Endothelial cell of umbilical vein (primary cell): ENCODE data around the gene AP1B1. TPM values are rescaled to one million over a fixed set of nuclear protein-coding genes. Genes with fewer than 3 reads are reported as not detected.

Experiments used
- BruUV-seq: library from RNA; stranded (reverse); fragments of 400-500 nt; replicated peaks from 2 replicates; lab custom pipeline; 2021; lab: Mats Ljungman, UMichigan
- CTCF ChIA-PET: fragments of 300-600, 350-600 bp; sonication (Branson Sonifier 250); formaldehyde crosslinking; loops from one replicate; lab custom pipeline; 2021; ENCODE audit warnings: antibody characterized with exemption, inconsistent platforms; lab: Charles Lee
- POLR2A ChIA-PET: fragments of 300-600, 350-600 bp; sonication (Branson Sonifier 250); formaldehyde crosslinking; loops from one replicate; lab custom pipeline; 2021; ENCODE audit warnings: antibody characterized with exemption, inconsistent platforms; lab: Charles Lee
- DNase-seq: peaks from one replicate; pipeline ENCODE4 v3.0.0-alpha.2; 2011; ENCODE audit warnings: low read depth, low spot score
- FAIRE-seq: peaks from 2 replicates; lab custom pipeline; 2011; peaks lifted over from hg19 to GRCh38; lab: Jason Lieb, UNC
- H2AFZ ChIP-seq: 2 replicates; pipeline ENCODE4 v1.6.0; 2012; ENCODE audit warnings: low read depth, low read length, control low read depth, inconsistent platforms
- H3K27ac ChIP-seq: 2 replicates; pipeline ENCODE4 v1.5.1; 2011; ENCODE audit warnings: low read depth, mild to moderate bottlenecking, control low read depth, low read length, moderate library complexity; ENCODE audit not compliant: insufficient read depth
- H3K27me3 ChIP-seq, 2 experiments: 2 replicates each; pipeline versions ENCODE4 v1.6.0 to v1.6.1; 2011; ENCODE audit warnings: low read length in 2 of 2, mixed read lengths in 1 of 2; ENCODE audit not compliant: control insufficient read depth in 2 of 2, insufficient read depth in 2 of 2
- H3K36me3 ChIP-seq, 2 experiments: 2 replicates in 1 of 2; 3 replicates in 1 of 2; pipeline ENCODE4 v1.5.1; 2011; ENCODE audit warnings: low read length in 2 of 2, mild to moderate bottlenecking in 1 of 2, moderate library complexity in 1 of 2; ENCODE audit not compliant: control insufficient read depth in 2 of 2, insufficient read depth in 2 of 2; ENCODE audit errors: extremely low read depth in 1 of 2
- H3K4me1 ChIP-seq: 3 replicates; pipeline ENCODE4 v1.5.1; 2011; ENCODE audit warnings: mild to moderate bottlenecking, low read length; ENCODE audit not compliant: control insufficient read depth, insufficient read depth; ENCODE audit errors: extremely low read depth
- H3K4me2 ChIP-seq: 2 replicates; pipeline ENCODE4 v1.6.1; 2011; ENCODE audit warnings: low read length, control low read depth, mixed read lengths; ENCODE audit not compliant: insufficient read depth
- H3K4me3 ChIP-seq, 3 experiments: fragments of 200-600 bp in 1 of 3; sonication (generic), shearing (Covaris generic) in 1 of 3; replicated peaks in 1 of 3; 2 replicates each; pipeline ENCODE4 v1.5.1; 2011 to 2016; ENCODE audit warnings: control low read depth in 3 of 3, low read length in 3 of 3, mild to moderate bottlenecking in 2 of 3, inconsistent platforms in 1 of 3, low read depth in 1 of 3, moderate library complexity in 1 of 3; ENCODE audit not compliant: insufficient read depth in 1 of 3
- H3K79me2 ChIP-seq: 2 replicates; pipeline ENCODE4 v1.6.0; 2012; ENCODE audit warnings: low read length, inconsistent platforms; ENCODE audit not compliant: control insufficient read depth, insufficient read depth
- H3K9ac ChIP-seq: replicated peaks from 2 replicates; pipeline ENCODE3; 2011; ENCODE audit warnings: low read length, control low read depth; ENCODE audit not compliant: insufficient read depth; ENCODE audit errors: extremely low read depth
- H3K9me1 ChIP-seq: replicated peaks from 3 replicates; pipeline ENCODE4 v1.6.0; 2011; ENCODE audit warnings: mild to moderate bottlenecking, low read length; ENCODE audit not compliant: control insufficient read depth, insufficient read depth; ENCODE audit errors: extremely low read depth
- H3K9me3 ChIP-seq: replicated peaks from 2 replicates; pipeline ENCODE4 v1.5.1; 2012; ENCODE audit warnings: low read length, inconsistent platforms; ENCODE audit not compliant: control insufficient read depth, insufficient read depth
- H4K20me1 ChIP-seq: replicated peaks from 2 replicates; pipeline ENCODE3; 2011; ENCODE audit warnings: mild to moderate bottlenecking, low read length; ENCODE audit not compliant: control insufficient read depth, insufficient read depth; ENCODE audit errors: extremely low read depth
- CTCF ChIP-seq, 2 donors: IDR thresholded peaks; 1 replicate in 1 of 2; 2 replicates in 1 of 2; pipeline ENCODE4 v1.5.1; 2011; ENCODE audit warnings: low read length in 2 of 2, mild to moderate bottlenecking in 2 of 2, moderate library complexity in 2 of 2, control low read depth in 1 of 2, inconsistent platforms in 1 of 2, low read depth in 1 of 2; ENCODE audit not compliant: insufficient read depth in 1 of 2; ENCODE audit errors: extremely low read depth in 1 of 2
- EZH2 ChIP-seq: IDR thresholded peaks from 2 replicates; pipeline ENCODE4 v1.6.1; 2012; ENCODE audit warnings: borderline replicate concordance, low read depth, mild to moderate bottlenecking, moderate library complexity, low read length, inconsistent platforms; ENCODE audit not compliant: severe bottlenecking
- GATA2 ChIP-seq: IDR thresholded peaks from 2 replicates; pipeline ENCODE4 v1.7.0; 2011; ENCODE audit warnings: low read depth, mild to moderate bottlenecking, moderate library complexity, mixed read lengths, low read length; ENCODE audit not compliant: insufficient read length, insufficient read depth
- JUN ChIP-seq: IDR thresholded peaks from 2 replicates; pipeline ENCODE4 v1.6.1; 2011; ENCODE audit warnings: borderline replicate concordance, low read depth; ENCODE audit not compliant: insufficient read length, insufficient read depth
- MYC ChIP-seq: IDR thresholded peaks from one replicate; pipeline ENCODE4 v1.6.1; 2011; ENCODE audit warnings: mild to moderate bottlenecking, low read depth, low read length
- POLR2A ChIP-seq: IDR thresholded peaks from 2 replicates; pipeline ENCODE4 v1.6.1; 2012; ENCODE audit warnings: low read depth, mild to moderate bottlenecking, control low read depth, low read length
- POLR2AphosphoS5 ChIP-seq: IDR thresholded peaks from 2 replicates; pipeline ENCODE4 v1.6.1; 2012; ENCODE audit warnings: low read depth, mild to moderate bottlenecking, control low read depth, low read length, moderate library complexity; ENCODE audit not compliant: insufficient read depth
- dilution Hi-C: fragments of 300-500 bp; cut with MboI; formaldehyde crosslinking; loops from one replicate; pipeline ENCODE4 v1.15.0; 2019; ENCODE audit warnings: low sequenced_read_pairs; ENCODE audit not compliant: extremely low pct_ligation_motif_present
- intact Hi-C: fragments of 100-400 bp; cut with micrococcal nuclease; formaldehyde crosslinking; loops from one replicate; pipeline ENCODE4 v1.10.0; 2022
- polyA plus RNA-seq, 4 experiments: library from polyadenylated mRNA; depleted of rRNA in 3 of 4; stranded (reverse) in 3 of 4; unstranded in 1 of 4; fragments of >200 nt; gene quantifications; 2 replicates each; pipeline versions ENCODE4 v1.2.1 to v1.2.3, GENCODE V29; 2011 to 2012; ENCODE audit warnings: missing spikeins in 1 of 4
- total RNA-seq: library from RNA; stranded (reverse); gene quantifications from 2 replicates; pipeline ENCODE4 v1.2.3, GENCODE V29; 2021
- TF ChIP-seq, protein P1 (sequence below): IDR thresholded peaks from 2 replicates; pipeline ENCODE4 v1.6.1; 2011; ENCODE audit not compliant: insufficient read depth, insufficient read length

AP1B1 gene
- total and polyA plus RNA-seq, 2 donors (not counting 3 experiments of a cell fraction or from before 2014, with no cell fraction given), result 107 to 131 TPM

DNA sequence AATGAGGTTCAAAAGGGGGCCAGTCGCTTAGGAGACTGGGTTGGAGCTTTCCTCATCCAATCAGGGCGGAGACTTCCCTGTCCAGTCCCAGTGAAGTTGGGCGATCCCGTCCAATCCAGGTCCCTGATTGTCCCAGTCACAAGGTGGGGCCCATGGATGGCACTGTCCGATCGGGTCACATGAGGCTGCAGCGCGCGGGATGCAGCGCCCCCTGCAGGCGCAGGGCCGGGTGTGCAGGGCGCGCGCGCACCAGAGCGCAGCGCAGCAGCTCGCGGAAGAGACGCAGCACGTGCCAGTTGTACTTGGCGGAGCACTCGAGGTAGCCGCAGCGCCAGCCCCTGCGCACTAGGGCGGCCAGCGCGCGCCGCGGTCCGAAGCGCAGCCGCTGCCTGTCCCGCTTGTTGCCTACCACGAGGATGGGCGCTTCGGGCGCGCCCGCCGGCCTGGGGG lies 75.2 kb downstream of the AP1B1 start:
- H3K27me3 ChIP-seq, result peaks cover 29% of the 10 kb centered on the region in 2 experiments
- FAIRE-seq, result peak; percentile 28
- no peaks in the 10 kb centered on the region for H4K20me1 ChIP-seq
- H3K79me2 ChIP-seq, result peaks cover 1% of the 10 kb centered on the region
- H3K4me3 ChIP-seq, result no peak overlapping the region
- ChIA-PET CTCF (interaction anchor here (0.6 to 1.5 kb wide), 7 partner anchors 9 to 230 kb away, joined by 3 to 9 read pairs (median 6); no protein-coding TSS in a partner anchor), POLR2A (no interaction called here)
- no peak overlapping the region for H3K27ac ChIP-seq
- intact Hi-C loops (no loop called here), dilution Hi-C loops (no loop called here)
- H3K36me3 ChIP-seq, result peaks cover 0 to 4% of the 10 kb centered on the region in 2 experiments
- no peak overlapping the region for H3K4me2 ChIP-seq
- no peak overlapping the region for H2AFZ ChIP-seq
- no TSS peak for BruUV-seq
- DNase-seq, result peak; percentile 50
- H3K9me1 ChIP-seq, result no peaks in the 10 kb centered on the region
- no peak overlapping the region for H3K9ac ChIP-seq
- TF ChIP-seq EZH2 (no peak), GATA2 (no peak), CTCF (IDR thresholded peaks at IDR 0.05; ENCODE audit: extremely low read depth in 1 of 2, insufficient read depth in 1 of 2, low read depth in 1 of 2, low read length in 2 of 2) (peak; percentile 85 to 97), MYC (no peak), POLR2A (no peak), JUN (no peak), POLR2AphosphoS5 (peak; percentile 73)
- TF ChIP-seq, protein P1, sequence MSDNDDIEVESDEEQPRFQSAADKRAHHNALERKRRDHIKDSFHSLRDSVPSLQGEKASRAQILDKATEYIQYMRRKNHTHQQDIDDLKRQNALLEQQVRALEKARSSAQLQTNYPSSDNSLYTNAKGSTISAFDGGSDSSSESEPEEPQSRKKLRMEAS, result peak; percentile 92
- no peaks in the 10 kb centered on the region for H3K9me3 ChIP-seq
- H3K4me1 ChIP-seq, result peaks cover 32% of the 10 kb centered on the region
